Stimulated activated CD8-positive, alpha-beta memory T cell treated with anti-CD3 and anti-CD28 coated beads, Interleukin-15, amount 100 ng/mL, for 24 hours (primary cell): ENCODE measurements around the gene SPATA13.
"Not testable (repeated sequence)": the region's sequence is repeated elsewhere in the genome, so short reads cannot be mapped to it uniquely, and the experiment has no call there.

ENCODE experiments used
- DNase-seq: peaks from one replicate; pipeline ENCODE4 v3.0.0-alpha.2; 2020; ENCODE audit warnings: low read depth

The SPATA13 gene

DNA sequence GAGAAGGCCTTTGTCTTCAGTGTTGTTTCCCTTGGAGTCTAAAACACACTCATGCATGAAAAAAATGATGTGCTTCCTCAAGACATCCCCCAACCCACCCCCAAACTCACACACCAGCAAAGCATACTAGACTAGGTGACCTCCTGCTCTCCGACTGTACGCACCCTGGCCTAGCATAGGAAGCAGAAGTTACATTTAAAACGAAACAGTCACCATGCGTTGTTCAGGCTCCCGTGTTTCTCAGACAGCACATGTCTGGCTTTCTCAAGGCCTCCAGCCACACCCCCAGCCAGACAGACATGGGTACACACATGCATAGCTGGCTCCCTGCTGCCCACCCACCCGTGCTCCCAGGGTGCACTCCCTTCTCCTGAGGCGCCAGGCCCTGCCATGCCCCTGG is 120.2 kb downstream of the SPATA13 start:
- DNase-seq, result no peak

DNA sequence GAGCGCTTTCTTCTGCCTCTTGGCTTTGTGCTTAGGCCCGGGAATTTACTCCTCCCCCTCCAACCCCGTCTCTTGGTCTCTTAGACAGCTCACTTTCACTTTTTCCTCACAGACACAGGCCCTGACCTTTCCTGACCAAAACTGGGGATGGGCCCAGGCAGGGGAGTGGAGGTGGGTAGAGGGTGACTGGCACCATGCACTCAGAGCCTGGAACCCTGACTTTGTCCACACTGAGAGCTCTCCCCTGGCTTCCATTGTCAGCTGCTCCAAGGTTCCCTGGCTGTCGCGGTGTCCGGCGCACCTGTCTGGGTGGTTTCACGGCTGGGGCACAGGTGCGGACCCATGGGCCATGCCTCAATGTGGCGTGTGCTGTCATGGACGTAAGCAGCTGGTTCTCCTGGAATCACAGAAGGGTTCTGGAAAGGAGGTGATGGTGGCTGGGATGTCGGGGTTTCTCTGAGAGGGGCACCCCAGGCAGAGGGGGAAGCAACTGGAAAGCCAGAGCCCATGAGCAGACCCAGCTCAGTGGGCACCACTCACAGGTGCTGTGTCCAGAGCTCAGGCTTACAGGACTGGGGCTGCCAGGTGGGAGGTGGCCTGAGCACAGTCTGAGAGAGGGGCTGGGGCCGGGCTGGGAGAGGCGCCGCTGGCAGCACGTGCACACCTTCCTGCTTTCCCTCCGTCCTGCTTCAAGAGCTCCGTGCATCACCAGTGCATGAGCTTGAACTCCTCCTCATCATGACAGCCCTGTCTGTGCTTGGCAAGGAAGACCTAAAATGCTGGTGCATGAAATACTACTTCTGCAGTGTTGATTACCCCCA is 120.9 kb downstream of the SPATA13 start:
- DNase-seq, result no peak

DNA sequence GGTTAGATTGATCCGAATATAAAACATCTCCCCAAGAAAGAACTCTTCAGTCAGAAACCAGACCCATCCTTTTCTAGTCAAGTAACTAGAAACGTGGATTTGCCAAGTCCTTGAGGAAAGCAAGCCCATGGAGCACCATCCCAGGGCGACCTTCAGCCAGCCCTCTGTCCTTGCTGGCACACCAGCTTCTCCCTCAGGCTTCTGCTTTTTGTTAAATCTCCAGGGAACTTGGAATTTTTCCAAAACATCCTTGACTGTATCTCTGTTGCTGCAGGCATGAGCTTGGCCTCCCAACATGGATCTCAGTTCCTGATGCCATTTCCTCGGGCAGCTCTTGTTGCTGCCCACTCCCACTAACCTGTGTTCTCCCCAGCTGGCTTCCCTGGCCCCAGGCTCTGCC is 121.7 kb downstream of the SPATA13 start:
- DNase-seq, result no peak

DNA sequence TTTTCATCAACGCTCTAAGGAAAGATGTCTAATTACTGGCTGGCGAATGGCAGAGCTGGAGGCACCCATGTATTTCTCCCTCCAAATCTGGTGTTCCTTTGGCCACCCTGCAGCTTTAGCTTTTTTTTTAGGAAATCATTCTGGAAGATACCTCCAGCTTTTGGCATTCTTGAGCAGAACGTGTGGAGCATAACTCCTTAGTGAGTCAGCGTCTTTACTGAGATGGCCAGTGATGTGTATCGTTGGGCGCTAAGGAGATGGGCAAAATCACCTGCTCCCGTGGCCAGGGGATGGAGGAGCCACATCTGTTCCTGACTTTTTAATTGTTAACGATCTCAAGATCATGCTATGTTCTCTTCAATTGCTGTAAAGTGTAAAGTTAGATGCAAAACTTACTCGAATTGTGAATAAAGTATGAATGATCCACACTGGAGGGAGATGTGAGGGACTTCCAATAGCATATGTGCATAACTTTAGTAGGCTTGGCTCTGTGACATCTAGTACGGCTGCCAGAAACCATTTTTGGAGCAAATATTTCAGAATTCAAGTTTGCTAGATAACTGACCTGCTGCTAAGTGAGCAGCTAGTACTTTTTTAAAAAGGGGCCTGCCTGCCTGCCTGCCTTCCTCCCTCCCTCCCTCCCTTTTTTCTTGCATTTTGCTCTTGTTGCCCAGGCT is 124.5 kb downstream of the SPATA13 start:
- DNase-seq, result no peak

DNA sequence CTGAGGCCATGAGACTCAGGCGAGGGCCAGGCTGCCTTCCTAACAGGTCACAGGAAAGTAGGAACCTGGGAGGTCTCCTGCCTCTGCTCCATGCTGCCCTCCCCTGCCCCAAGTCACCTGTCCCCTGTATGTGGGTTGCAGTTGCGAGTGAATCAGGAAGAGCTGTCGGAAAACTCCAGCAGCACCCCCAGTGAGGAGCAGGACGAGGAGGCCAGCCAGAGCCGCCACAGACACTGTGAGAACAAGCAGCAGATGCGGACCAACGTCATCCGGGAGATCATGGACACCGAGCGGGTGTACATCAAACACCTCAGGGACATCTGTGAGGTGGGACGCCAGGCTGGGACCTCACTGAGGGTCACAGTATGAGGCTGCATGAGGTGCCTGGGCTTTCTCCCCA is 126.1 kb downstream of the SPATA13 start:
- DNase-seq, result no peak

DNA sequence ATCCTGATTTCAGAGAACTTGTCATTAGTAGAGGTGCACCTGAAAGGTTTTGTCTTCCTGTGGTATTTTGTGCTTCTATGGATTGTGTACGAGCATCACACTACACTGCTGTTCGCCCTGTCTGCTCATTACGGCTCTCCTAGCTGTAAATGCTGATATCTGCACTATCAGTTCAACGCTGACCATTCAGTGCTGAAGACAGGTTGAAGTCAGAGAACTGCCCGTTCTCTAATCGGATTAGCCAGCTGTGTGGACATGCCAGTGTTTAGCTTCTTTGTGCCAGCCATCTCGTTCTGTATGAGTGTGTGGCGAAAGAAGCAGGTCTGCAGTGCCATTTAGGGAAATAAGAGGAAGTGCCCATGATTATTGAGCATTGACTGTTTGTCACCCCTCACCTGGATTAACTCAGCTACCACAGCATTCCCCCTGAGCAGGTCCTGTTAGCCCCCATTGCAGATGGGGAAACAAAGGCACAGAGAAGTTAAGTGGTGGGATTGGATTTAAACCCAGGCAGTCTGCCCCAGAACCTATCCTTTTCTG is 127.3 kb downstream of the SPATA13 start:
- no peak for DNase-seq

DNA sequence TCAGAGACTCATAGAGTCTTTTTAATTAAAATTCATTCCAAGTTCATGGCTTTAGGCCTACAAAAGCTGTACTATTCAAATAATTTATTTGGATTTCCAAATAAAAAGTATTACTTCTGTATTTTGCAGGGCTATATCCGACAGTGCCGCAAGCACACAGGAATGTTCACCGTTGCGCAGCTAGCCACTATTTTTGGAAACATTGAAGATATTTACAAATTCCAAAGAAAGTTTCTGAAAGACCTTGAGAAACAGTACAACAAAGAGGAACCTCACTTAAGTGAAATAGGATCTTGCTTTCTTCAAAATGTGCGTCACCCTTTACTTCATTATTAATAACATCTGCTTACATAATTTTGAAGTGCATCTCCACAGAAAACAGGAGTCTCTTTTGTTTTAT is 128.3 kb downstream of the SPATA13 start:
- no peak for DNase-seq

DNA sequence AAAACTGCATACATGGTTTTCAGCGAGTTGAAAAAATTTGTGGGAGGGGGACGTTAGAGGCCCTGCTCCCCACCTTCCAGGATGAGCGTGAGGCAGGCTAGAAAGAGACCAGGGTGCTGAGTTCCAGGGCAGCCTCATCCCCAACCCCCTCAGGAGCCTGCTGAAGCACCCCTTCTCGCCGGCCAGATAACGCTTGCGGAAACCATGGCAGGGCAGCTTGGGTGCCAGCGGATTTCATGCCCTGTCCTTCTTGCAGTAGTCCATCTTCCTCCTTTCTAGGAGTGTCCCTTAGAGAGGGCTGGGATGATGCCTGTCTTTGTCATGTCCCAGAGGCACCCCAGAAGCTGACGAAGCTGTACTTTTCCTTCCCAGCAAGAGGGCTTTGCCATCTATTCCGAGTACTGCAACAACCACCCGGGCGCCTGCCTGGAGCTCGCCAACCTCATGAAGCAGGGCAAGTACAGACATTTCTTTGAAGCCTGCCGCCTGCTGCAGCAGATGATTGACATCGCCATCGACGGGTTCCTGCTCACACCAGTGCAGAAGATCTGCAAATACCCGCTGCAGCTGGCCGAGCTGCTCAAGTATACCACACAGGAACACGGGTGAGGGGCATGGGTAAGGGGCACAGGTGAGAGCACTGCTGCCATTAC is 129.9 kb downstream of the SPATA13 start:
- no peak for DNase-seq

DNA sequence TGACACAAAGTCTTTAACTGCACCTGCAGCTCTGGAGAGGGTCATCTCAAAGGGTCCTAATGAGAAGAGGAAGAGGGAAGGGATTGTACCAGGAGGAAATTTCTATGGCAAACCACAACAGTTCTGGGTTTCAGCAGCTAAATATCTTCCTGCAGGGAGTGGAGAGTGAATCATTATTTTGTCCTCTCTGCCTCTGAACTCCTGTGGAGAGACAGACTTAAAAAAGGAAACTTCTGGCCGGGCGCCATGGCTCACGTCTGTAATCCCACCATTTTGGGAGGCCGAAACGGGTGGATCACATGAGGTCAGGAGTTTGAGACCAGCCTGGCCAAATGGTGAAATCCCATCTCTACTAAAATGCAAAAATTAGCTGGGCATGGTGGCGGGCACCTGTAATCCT is 132.0 kb downstream of the SPATA13 start:
- DNase-seq, result no peak

DNA sequence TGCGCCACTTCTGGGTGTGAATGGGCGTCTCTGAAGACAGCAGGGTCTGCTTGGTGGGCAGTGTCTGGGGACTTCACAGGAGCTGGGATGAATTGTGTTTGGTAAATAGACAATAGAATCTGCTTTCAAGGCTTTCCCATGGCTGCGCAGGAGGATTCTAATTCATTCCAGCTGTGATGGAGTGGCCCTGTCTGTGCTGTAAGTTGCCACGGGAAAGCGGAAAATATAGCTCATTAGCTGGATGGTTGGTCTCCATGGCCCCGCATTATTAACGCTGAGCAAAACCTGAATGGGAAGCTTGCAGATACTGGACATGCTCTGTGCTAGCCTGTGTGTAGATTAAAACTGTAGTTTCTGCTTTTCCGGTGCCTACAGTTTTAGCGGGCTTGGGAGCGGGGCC is 133.2 kb downstream of the SPATA13 start:
- no peak for DNase-seq

DNA sequence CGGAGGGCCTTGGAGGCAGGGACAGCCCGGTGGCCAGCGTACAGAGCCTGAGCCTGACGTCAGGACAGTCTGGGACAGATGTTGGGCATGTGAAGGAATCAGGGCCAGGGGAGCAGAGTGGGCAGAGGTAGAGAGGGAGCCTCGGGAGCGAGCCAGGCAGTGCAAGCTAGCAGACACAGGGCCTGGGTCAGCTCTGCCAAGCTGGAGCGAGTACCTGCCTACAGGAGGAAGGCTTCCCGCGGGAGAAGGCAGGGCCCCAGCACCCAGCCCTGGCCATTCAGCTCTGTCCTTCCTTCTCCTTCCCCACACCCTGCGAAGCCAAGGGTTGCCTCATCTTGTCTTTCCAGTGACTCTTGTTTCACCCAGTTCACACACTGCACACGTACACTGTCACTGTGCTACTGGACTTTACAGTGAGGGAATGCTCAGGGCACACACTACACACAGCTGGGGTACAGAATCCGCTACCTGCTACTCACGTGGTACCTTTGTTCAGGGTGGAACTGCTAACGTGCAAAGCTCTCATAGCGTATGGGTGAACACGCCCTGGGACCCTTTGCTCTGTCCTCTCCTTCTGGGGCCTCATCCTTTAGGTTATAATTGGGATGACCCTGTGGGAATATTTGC is 139.1 kb downstream of the SPATA13 start:
- DNase-seq, result no peak

DNA sequence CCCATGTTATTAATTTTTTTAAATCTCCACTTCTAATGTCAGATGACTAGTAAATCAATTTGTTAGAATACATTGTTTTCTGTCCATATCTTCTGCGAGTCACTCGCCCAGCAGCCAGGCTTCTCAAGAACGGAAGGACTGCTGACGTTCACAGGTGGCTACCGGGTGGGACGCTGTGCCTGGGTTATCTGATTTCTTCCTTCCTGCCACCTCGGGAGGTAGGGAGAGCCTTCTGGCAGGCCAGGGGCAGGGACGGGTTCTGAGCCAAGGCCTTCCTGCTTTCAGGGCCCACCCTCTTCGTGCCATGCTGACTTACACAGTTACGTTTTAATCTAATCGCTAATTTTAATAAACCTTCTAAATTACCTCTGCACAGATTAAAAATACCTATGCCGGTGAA is 140.9 kb downstream of the SPATA13 start:
- no peak for DNase-seq

DNA sequence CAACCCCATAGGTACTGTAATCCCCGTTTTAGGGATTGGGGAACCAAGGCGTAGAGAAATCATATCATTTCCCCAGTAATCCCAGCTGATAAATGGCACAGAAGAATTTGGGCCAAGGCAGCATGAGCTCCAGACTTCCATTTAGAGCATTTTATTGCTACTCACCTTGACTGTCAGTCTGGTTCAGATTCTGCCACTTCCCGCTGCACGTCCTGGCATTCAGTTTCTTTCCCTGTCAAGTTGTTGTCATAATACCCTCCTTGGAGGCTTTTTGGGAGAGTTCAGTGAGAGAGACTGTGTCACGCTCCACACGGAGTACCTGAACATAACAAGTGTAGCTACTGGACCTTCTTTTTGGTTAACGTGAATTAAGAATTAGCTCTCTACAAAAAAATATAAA is 141.4 kb downstream of the SPATA13 start:
- no peak for DNase-seq

DNA sequence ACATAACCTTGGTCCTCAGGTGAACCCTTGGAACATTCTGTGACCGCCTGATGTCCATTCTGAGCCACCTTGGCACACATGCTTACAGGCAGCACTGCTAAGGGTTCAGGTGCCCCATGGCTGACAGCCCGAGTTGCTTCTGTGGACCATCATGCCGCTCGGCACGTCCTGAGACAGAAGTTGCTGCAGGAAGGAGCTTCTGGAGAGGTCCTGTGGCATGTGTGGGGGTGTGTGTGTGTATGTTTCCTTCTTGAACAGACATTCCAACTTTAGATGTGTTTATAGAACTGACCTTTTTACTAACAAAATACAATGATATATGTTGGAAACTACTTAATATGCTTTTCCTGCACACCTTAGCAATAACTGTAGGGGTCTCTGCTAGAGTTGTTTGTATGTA is 144.1 kb downstream of the SPATA13 start:
- no peak for DNase-seq

DNA sequence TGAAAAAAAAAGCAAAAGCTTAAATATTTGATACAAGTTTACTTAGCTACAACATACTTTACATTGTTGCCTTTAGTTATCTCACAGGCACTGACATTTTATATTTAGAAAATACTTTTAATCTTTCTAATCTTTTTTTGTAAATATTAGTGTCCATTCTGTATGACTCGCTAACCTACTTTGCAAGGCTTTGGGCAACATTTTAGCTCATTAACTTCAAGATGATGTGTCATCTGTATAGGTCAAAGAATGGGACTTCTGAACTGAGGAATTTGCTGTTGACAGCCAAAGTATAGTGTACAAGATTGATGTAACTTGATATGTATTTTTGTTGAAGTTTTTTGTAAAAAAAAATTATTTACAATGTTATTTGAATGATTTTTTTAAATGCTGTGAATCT is 146.1 kb downstream of the SPATA13 start:
- DNase-seq, result no peak

DNA sequence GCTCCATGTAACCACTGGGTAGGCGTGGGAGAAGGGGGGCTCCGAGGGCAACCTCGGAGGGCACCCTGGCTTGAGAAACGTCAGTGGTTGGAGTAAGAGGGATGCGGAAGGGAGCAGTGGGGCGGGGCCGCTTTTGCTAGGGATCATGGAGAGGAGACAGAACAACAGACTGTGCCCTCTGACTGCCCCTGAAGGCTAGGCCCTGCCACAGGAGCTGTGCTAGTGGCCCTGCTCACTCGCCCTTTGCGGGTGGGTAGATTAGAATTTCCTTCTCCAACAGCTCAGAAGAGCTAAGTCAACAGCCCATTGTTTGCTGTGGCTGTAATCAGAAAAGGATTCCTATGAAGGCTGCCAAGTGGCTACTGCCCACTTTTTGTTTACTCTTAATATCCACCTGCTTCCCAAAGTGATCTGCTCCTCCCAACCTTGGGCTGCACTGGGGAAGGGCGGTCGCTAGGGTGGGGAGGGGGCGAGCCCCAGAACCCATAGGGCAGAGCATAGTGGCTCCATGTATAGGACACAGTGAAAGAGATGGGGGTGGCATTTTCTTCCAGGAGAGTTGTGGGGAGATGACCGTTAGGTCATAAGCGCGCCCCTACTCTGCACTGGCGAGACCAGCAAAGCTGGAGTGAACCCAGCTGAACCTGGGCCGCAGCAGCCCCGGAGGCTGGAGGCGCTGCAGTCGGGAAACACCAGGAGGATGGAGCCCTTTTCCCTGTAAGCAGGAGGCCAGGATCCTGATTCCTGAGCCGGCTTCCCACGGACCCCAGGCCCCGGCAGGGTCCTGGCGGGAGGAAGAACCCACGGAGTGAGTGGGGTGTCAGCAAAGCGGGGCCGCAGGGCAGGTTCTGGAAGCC is 146.9 kb downstream of the SPATA13 start:
- no peak for DNase-seq

DNA sequence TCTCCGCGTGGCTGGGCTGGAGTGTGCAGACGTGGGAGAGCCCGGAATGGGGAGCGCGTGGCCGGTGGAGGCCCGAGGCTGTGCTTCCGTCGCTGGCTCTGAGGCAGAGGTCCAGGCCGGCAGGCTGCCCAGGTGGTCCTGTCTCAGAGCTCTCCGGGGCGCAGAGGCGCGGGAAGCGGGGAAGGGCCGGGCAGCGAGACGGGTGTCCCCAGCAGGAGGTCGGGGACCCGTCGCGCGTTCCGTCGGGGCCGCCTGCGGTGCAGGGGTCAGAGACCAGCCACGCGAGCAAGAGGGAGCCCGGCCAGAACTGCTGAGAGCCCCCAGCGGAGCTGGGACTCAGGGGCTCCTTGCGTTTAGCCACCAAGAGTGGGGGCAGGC is 147.5 kb downstream of the SPATA13 start:
- DNase-seq, result no peak

DNA sequence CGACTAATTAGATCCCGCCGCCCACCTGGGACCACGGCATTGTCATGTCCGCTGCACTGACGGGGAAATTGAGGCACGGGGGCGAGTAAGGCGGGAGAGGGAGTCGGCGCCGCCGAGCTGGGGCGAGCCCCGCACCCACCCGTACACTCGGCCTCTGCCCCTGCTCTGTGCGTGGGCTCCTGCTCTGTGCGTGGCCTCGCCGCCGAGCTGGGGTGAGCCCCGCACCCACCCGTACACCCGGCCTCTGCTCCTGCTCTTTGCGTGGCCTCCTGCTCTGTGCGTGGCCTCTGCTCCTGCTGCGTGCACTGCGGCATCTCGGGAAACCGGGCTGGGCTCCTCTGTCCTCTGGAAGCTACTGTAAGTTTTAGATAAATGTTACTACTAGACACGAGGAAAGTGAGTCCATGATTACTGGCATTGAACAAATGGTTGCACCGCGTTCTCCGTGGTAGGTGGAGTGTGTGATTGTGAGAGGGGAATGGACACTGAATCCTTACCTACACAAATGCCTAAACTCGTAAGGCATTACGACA is 148.0 kb downstream of the SPATA13 start:
- no peak for DNase-seq

DNA sequence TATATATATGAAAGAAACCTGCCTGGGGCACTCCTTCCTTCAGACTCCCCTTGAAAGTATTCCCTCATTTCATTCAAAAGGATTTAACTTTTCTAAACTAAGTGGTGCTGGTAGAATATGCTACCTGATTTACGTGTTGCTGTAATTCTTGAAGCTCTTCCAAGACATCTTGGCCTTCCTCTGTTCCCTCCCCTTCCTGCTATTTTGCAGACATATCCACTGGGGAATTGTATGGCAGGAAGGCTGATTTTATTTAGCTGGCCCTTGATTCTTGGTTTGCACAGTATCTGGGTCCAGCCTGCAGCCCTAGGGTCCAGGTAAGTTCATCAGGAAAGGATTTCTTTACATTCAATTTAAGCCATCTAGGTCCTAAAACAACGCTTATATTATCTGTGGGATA is 148.8 kb downstream of the SPATA13 start, which contains the start of gene C1QTNF9:
TSS of gene C1QTNF9 (plus strand) at position 281 of the 400 bp plus-strand sequence. CDS start 6,424 bp downstream, outside the sequence.
- not testable (repeated sequence) for DNase-seq

DNA sequence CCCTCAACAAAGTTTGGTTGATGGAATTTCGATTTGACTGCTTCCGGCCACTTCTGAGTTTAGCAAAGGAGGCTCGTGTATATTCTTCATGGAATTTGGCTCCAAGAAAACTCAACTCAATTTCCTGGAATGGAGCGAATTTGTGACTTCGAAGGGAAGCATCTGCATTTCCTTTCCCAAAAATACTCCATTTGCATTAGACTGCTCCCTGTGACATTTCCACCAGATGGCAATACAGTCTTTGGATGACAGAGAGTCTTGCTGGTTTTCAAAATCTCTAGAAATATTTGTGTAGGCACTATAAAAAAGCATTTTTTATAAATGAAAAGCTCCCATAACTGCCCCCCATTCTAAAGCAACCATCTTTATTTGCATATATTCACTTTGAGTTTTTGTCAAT is 152.9 kb downstream of the SPATA13 start:
- no peak for DNase-seq

DNA sequence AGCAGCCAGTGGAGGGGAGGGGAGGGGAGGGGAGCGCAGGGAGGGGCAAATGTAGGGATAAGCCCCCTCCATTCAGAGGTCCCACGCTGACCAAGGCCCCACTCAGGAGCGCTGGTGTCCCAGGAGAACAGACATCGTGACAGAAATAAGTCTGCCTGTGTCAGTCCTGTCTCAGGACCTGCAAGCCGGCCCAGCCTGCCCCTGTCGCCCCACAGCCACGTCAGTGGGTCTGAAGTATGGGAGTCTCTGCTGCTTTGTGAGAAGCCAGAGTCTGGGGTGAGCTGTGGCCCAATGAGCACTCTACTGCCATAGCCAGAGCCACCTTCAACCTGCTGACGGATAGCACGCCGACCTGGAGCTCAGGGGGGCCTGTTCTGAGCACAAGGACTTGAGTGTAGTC is 157.3 kb downstream of the SPATA13 start:
- not testable (repeated sequence) for DNase-seq
